ENCODE measurements around the gene CCDC171.

The CCDC171 gene

GRCh38 chr9:15735083-15735857 is 182.4 kb downstream of the CCDC171 start:
- Histone ChIP-seq H2BK5ac (ENCODE audit: low read depth, low read length, poor library complexity) (no peak overlapping the region), H3K79me1 (ENCODE audit: low read length) (no peaks in the 10 kb centered on the region), H3K9me3 (ENCODE audit: insufficient read depth, low read depth, low read length) (no peaks in the 10 kb centered on the region), H4K8ac (ENCODE audit: low read depth, low read length) (no peak overlapping the region), H2AK5ac (ENCODE audit: low read length) (no peak overlapping the region), H2BK120ac (ENCODE audit: insufficient read depth, low read length, poor library complexity) (no peak overlapping the region), H2BK12ac (ENCODE audit: low read length) (no peak overlapping the region), H3K36me3 (ENCODE audit: control insufficient read depth in 1 of 2, insufficient read depth in 2 of 2, low read length in 2 of 2) (no peaks in the 10 kb centered on the region), H3K23ac (ENCODE audit: low read length) (no peak overlapping the region), H3K79me2 (ENCODE audit: control insufficient read depth, insufficient read depth, low read length, poor library complexity) (no peaks in the 10 kb centered on the region), H2AFZ (ENCODE audit: insufficient read depth, low read length, poor library complexity) (no peak overlapping the region), H3K4me3 (ENCODE audit: low read depth, low read length) (no peak overlapping the region), H3K27ac (ENCODE audit: low read depth, low read length) (no peak overlapping the region), H4K91ac (ENCODE audit: low read depth, low read length) (no peak overlapping the region), H3K27me3 (ENCODE audit: insufficient read depth, low read length) (no peaks in the 10 kb centered on the region), H3K14ac (ENCODE audit: low read length) (no peak overlapping the region), H4K12ac (ENCODE audit: low read depth, low read length) (no peak overlapping the region), H3K9ac (ENCODE audit: low read length) (no peak overlapping the region), H3K4me1 (ENCODE audit: control insufficient read depth in 1 of 2, insufficient read depth in 2 of 2, low read length in 2 of 2) (no peaks in the 10 kb centered on the region), H3K4me2 (ENCODE audit: low read length) (no peak overlapping the region), H3K18ac (ENCODE audit: low read length) (no peak overlapping the region), H3K4ac (ENCODE audit: low read depth, low read length) (no peak overlapping the region)
- 100% methylated on average over 1 of the region's 5 CpGs for WGBS (ENCODE audit: extremely low coverage, insufficient coverage, insufficient read length)
- DNase-seq, result peak in 1 of 2 donors; percentile 52

DNA sequence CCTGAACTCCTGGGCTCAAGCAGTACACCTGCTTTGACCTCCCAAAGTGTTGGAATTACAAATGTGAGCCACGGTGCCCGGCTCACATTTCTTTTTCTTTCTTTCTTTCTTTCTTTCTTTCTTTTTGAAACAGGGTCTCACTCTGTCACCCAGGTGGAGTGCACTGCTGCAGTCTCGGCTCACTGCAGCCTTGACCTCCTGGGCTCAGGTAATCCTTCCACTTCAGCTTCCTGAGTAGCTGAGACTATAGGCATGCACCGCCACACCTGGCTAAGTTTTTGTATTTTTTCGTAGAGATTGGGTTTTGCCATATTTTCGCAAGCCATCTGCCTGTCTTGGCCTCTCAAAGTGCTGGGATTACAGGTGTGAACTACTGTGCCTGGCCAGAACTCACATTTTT is 183.7 kb downstream of the CCDC171 start:
- WGBS (ENCODE audit: extremely low coverage, insufficient coverage, insufficient read length), result no CpG with 5 or more reads among the region's 6 CpGs

GRCh38 chr9:15738011-15738410 is 185.2 kb downstream of the CCDC171 start:
- H2BK5ac ChIP-seq (ENCODE audit: low read depth, low read length, poor library complexity), result no peak overlapping the region
- no peak overlapping the region for H3K4me3 ChIP-seq (ENCODE audit: low read depth, low read length)
- H3K36me3 ChIP-seq (ENCODE audit: control insufficient read depth in 1 of 2, insufficient read depth in 2 of 2, low read length in 2 of 2), result no peaks in the 10 kb centered on the region
- H2BK120ac ChIP-seq (ENCODE audit: insufficient read depth, low read length, poor library complexity), result no peak overlapping the region
- H3K14ac ChIP-seq (ENCODE audit: low read length), result no peak overlapping the region
- no peaks in the 10 kb centered on the region for H3K27me3 ChIP-seq (ENCODE audit: insufficient read depth, low read length)
- no peak overlapping the region for H3K23ac ChIP-seq (ENCODE audit: low read length)
- no peak overlapping the region for H4K8ac ChIP-seq (ENCODE audit: low read depth, low read length)
- H3K4me1 ChIP-seq (ENCODE audit: control insufficient read depth in 1 of 2, insufficient read depth in 2 of 2, low read length in 2 of 2), result no peaks in the 10 kb centered on the region
- H3K18ac ChIP-seq (ENCODE audit: low read length), result no peak overlapping the region
- no peak overlapping the region for H2AK5ac ChIP-seq (ENCODE audit: low read length)
- no peak overlapping the region for H4K12ac ChIP-seq (ENCODE audit: low read depth, low read length)
- H4K91ac ChIP-seq (ENCODE audit: low read depth, low read length), result no peak overlapping the region
- H3K79me2 ChIP-seq (ENCODE audit: control insufficient read depth, insufficient read depth, low read length, poor library complexity), result no peaks in the 10 kb centered on the region
- no peak overlapping the region for H3K9ac ChIP-seq (ENCODE audit: low read length)
- H3K9me3 ChIP-seq (ENCODE audit: insufficient read depth, low read depth, low read length), result no peaks in the 10 kb centered on the region
- H2BK12ac ChIP-seq (ENCODE audit: low read length), result no peak overlapping the region
- no peaks in the 10 kb centered on the region for H3K79me1 ChIP-seq (ENCODE audit: low read length)
- no peak for DNase-seq
- H3K4ac ChIP-seq (ENCODE audit: low read depth, low read length), result no peak overlapping the region
- H2AFZ ChIP-seq (ENCODE audit: insufficient read depth, low read length, poor library complexity), result no peak overlapping the region
- no peak overlapping the region for H3K4me2 ChIP-seq (ENCODE audit: low read length)
- no CpG with 5 or more reads among the region's 1 CpG for WGBS (ENCODE audit: extremely low coverage, insufficient coverage, insufficient read length)
- no peak overlapping the region for H3K27ac ChIP-seq (ENCODE audit: low read depth, low read length)

More for the DNA sequence above, 183.7 kb downstream of the CCDC171 start:
- Histone ChIP-seq H3K27me3 (ENCODE audit: insufficient read depth, low read length) (no peaks in the 10 kb centered on the region), H3K4me3 (ENCODE audit: low read depth, low read length) (no peak overlapping the region), H2BK120ac (ENCODE audit: insufficient read depth, low read length, poor library complexity) (no peak overlapping the region), H3K79me1 (ENCODE audit: low read length) (no peaks in the 10 kb centered on the region), H3K18ac (ENCODE audit: low read length) (no peak overlapping the region), H3K27ac (ENCODE audit: low read depth, low read length) (no peak overlapping the region), H2AFZ (ENCODE audit: insufficient read depth, low read length, poor library complexity) (no peak overlapping the region), H2BK12ac (ENCODE audit: low read length) (no peak overlapping the region), H4K91ac (ENCODE audit: low read depth, low read length) (no peak overlapping the region), H3K23ac (ENCODE audit: low read length) (no peak overlapping the region), H2BK5ac (ENCODE audit: low read depth, low read length, poor library complexity) (no peak overlapping the region), H3K4me2 (ENCODE audit: low read length) (no peak overlapping the region), H3K4me1 (ENCODE audit: control insufficient read depth in 1 of 2, insufficient read depth in 2 of 2, low read length in 2 of 2) (no peaks in the 10 kb centered on the region), H3K79me2 (ENCODE audit: control insufficient read depth, insufficient read depth, low read length, poor library complexity) (no peaks in the 10 kb centered on the region), H4K12ac (ENCODE audit: low read depth, low read length) (no peak overlapping the region), H3K14ac (ENCODE audit: low read length) (no peak overlapping the region), H2AK5ac (ENCODE audit: low read length) (no peak overlapping the region), H3K4ac (ENCODE audit: low read depth, low read length) (no peak overlapping the region), H3K9ac (ENCODE audit: low read length) (no peak overlapping the region), H3K9me3 (ENCODE audit: insufficient read depth, low read depth, low read length) (no peaks in the 10 kb centered on the region), H3K36me3 (ENCODE audit: control insufficient read depth in 1 of 2, insufficient read depth in 2 of 2, low read length in 2 of 2) (no peaks in the 10 kb centered on the region), H4K8ac (ENCODE audit: low read depth, low read length) (no peak overlapping the region)
- no peak for DNase-seq

- Histone ChIP-seq H2AFZ (ENCODE audit: insufficient read depth, low read length, poor library complexity) (no peak overlapping the region), H2AK5ac (ENCODE audit: low read length) (no peak overlapping the region), H3K79me2 (ENCODE audit: control insufficient read depth, insufficient read depth, low read length, poor library complexity) (no peaks in the 10 kb centered on the region), H3K27ac (ENCODE audit: low read depth, low read length) (no peak overlapping the region), H4K12ac (ENCODE audit: low read depth, low read length) (no peak overlapping the region), H2BK5ac (ENCODE audit: low read depth, low read length, poor library complexity) (no peak overlapping the region), H3K4ac (ENCODE audit: low read depth, low read length) (no peak overlapping the region), H3K4me2 (ENCODE audit: low read length) (no peak overlapping the region), H2BK12ac (ENCODE audit: low read length) (no peak overlapping the region), H2BK120ac (ENCODE audit: insufficient read depth, low read length, poor library complexity) (no peak overlapping the region), H3K79me1 (ENCODE audit: low read length) (no peaks in the 10 kb centered on the region), H3K14ac (ENCODE audit: low read length) (no peak overlapping the region), H3K9me3 (ENCODE audit: insufficient read depth, low read depth, low read length) (no peaks in the 10 kb centered on the region), H4K8ac (ENCODE audit: low read depth, low read length) (no peak overlapping the region), H3K18ac (ENCODE audit: low read length) (no peak overlapping the region), H3K4me1 (ENCODE audit: control insufficient read depth in 1 of 2, insufficient read depth in 2 of 2, low read length in 2 of 2) (no peaks in the 10 kb centered on the region), H3K27me3 (ENCODE audit: insufficient read depth, low read length) (no peaks in the 10 kb centered on the region), H3K36me3 (ENCODE audit: control insufficient read depth in 1 of 2, insufficient read depth in 2 of 2, low read length in 2 of 2) (no peaks in the 10 kb centered on the region), H3K4me3 (ENCODE audit: low read depth, low read length) (no peak overlapping the region), H3K9ac (ENCODE audit: low read length) (no peak overlapping the region), H4K91ac (ENCODE audit: low read depth, low read length) (no peak overlapping the region), H3K23ac (ENCODE audit: low read length) (no peak overlapping the region)
- DNase-seq, result no peak
- WGBS (ENCODE audit: extremely low coverage, insufficient coverage, insufficient read length), result no CpG with 5 or more reads among the region's 2 CpGs
These were observed 188.2 kb downstream of the CCDC171 start for GRCh38 chr9:15741015-15741414.
